ENCODE results near the gene SPACA6.

The SPACA6 gene

DNA sequence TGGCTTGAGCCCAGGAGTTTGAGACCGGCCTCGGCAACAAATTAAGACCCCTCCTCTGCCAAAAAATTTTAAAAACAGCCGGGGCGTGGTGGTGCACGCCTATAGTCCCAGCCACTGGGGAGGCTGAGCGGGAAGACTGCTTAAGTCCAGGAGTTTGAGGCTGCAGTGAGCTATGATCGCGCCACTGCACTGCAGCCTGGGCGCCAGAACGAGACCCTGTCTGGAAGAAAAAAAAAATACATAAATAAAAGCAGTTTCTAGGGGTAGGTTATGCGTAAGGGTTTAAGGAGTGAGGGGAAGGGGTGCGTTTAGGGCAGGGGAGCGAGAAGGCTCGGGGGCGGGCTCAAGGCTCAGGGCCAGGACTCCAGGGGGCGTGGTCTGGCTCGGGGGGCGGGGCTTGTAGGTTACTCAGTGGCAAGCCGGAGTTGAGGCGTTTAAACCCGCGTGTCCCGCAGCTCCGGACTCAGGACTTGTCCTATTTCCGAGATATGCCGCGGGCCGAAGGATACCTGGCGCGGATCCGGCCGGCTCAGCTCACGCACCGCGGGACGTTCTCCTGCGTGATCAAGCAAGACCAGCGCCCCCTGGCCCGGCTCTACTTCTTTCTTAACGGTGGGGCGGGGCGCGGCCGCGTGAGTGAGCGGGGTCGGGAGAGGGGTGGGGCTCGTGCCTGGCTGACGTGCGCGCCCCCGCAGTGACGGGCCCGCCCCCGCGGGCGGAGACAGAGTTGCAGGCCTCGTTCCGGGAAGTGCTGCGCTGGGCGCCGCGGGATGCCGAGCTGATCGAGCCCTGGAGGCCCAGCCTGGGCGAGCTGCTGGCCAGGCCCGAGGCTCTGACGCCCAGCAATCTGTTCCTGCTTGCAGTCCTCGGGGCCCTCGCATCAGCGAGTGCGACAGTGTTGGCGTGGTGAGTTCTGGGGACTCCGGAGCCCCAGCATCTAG is 10.7 kb downstream of the SPACA6 start:
- no peaks in the 10 kb centered on the region for H3K4me1 ChIP-seq
- peak overlapping the region; percentile 74 for H3K4me3 ChIP-seq
- peak; percentile 89 to 96 for DNase-seq (ENCODE audit: low spot score in 2 of 2)
- H3K9me3 ChIP-seq = no peaks in the 10 kb centered on the region
- no peaks in the 10 kb centered on the region for H3K27me3 ChIP-seq (ENCODE audit: low read depth)
- in situ Hi-C loops (cut with MboI; ENCODE audit: low sequenced_read_pairs) = no loop called here
- peaks cover 27% of the 10 kb centered on the region for H3K36me3 ChIP-seq (replicated peaks)

DNA sequence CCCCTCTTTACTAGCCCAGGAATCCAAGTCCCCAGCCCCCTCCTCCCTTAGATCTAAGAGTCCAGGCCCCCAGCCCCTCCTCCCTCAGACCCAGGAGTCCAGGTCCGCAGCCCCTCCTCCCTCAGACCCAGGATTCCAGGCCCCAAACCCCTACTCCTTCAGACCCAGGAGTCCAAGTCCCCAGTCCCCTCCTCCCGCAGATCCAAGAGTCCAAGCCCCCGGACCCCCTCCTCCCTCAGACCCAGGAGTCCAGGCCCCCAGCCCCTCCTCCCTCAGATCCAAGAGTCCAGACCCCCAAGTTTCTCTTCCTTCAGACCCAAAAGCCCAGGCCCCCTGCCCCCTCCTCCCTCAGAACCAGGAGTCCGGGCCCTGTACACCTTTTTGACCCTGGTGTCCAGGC is 11.5 kb downstream of the SPACA6 start:
- no peak for DNase-seq (ENCODE audit: low spot score in 2 of 2)
- peaks cover 24% of the 10 kb centered on the region for H3K36me3 ChIP-seq (replicated peaks)
- no peaks in the 10 kb centered on the region for H3K27me3 ChIP-seq (ENCODE audit: low read depth)
- no peaks in the 10 kb centered on the region for H3K9me3 ChIP-seq
- in situ Hi-C loops (cut with MboI; ENCODE audit: low sequenced_read_pairs) = no loop called here
- H3K4me1 ChIP-seq = no peaks in the 10 kb centered on the region
- H3K4me3 ChIP-seq = peak overlapping the region; percentile 74

DNA sequence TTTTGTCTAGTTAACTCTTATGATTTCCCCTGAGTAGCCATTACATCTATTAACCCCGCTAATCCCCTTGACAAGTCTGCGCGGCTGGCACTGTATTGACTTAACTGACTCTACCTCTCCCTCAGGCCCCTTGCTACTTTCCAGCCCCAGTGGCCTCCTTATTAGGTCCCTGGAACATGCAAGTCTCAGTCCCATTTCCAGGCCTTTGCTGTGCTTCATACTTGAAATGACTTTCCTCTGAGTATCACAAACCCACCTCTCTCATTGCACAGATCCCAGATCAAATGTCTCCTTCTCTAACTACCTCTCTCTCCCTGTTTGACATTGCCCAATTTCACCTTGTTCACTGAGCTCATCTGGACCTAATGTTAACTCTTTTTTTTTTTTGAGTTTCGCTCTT is 13.2 kb downstream of the SPACA6 start:
- Histone ChIP-seq H3K9me3 (no peaks in the 10 kb centered on the region), H3K4me3 (no peak overlapping the region), H3K36me3 (replicated peaks) (peaks cover 22% of the 10 kb centered on the region), H3K4me1 (no peaks in the 10 kb centered on the region), H3K27me3 (ENCODE audit: low read depth) (0 out of 2 replicates have a peak, but pooled peaks cover 2% of the 10 kb centered on the region)
- DNase-seq (ENCODE audit: low spot score in 2 of 2) = no peak
- in situ Hi-C loops (cut with MboI; ENCODE audit: low sequenced_read_pairs) = no loop called here

DNA sequence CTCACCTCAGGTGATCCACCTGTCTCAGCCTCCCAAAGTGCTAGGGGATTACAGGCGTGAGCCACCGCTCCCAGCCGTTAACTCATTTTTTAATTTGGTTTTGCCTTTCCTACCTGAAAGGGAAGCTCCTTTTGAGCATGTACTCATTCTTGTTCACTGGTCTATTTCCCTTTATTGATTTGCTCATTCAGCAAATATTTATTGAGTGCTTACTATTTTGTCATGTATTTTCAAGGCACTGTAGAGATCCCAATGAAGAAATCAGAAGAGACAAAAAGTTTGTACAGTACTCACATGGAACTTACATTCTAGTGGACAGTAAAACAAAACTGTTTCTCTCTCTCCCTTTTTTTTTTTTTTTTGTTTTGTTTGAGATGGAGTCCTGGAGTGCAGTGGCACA is 13.8 kb downstream of the SPACA6 start:
- Histone ChIP-seq H3K27me3 (ENCODE audit: low read depth) (0 out of 2 replicates have a peak, but pooled peaks cover 6% of the 10 kb centered on the region), H3K4me1 (no peaks in the 10 kb centered on the region), H3K4me3 (no peak overlapping the region), H3K36me3 (replicated peaks) (peaks cover 18% of the 10 kb centered on the region), H3K9me3 (no peaks in the 10 kb centered on the region)
- in situ Hi-C loops (cut with MboI; ENCODE audit: low sequenced_read_pairs) = no loop called here
- no peak for DNase-seq (ENCODE audit: low spot score in 2 of 2)

DNA sequence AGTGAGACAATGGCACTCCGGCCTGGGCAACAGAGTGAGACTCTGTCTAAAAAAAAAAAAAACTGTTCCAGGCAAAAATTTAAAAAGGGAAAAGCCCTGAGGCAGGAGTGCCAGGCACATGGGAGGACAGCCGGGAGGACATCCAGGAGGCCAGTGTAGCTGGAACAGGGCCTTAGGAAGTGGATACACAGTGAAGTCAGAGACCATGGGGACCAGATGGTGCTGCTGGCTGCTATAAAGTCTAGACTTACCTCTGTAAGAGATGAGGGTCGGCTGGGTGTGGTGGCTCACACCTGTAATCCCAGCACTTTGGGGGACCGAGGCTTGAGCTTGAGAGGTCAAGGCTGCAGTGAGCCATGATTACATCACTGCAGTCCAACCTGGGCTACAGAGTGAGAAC is 15.7 kb downstream of the SPACA6 start:
- 0 out of 2 replicates have a peak, but pooled peaks cover 6% of the 10 kb centered on the region for H3K27me3 ChIP-seq (ENCODE audit: low read depth)
- in situ Hi-C loops (cut with MboI; ENCODE audit: low sequenced_read_pairs) = no loop called here
- no peaks in the 10 kb centered on the region for H3K9me3 ChIP-seq
- H3K4me3 ChIP-seq = no peak overlapping the region
- no peaks in the 10 kb centered on the region for H3K4me1 ChIP-seq
- no peak for DNase-seq (ENCODE audit: low spot score in 2 of 2)
- H3K36me3 ChIP-seq (replicated peaks) = peaks cover 18% of the 10 kb centered on the region

DNA sequence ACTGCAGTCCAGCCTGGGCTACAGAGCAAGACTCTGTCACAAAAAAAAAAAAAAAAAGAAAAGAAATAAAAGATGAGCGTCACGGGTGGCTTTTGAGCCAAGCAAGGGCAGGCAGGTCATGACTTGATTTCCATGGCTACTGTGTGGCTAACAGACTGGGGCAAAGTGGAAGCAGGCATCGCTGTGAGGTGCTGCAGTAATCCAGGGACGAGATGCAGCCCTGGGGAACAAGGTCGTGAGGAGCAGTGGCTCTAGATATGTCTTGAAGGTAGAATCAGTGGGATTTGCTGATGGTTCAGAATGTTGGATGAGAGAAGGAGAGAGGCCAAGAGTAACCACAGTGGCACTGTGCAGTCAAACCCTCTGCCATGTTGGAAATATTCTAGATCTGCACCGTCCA is 16.4 kb downstream of the SPACA6 start:
- Histone ChIP-seq H3K4me1 (no peaks in the 10 kb centered on the region), H3K27me3 (ENCODE audit: low read depth) (0 out of 2 replicates have a peak, but pooled peaks cover 6% of the 10 kb centered on the region), H3K9me3 (no peaks in the 10 kb centered on the region), H3K4me3 (no peak overlapping the region), H3K36me3 (replicated peaks) (peaks cover 18% of the 10 kb centered on the region)
- no peak for DNase-seq (ENCODE audit: low spot score in 2 of 2)
- in situ Hi-C loops (cut with MboI; ENCODE audit: low sequenced_read_pairs) = no loop called here

DNA sequence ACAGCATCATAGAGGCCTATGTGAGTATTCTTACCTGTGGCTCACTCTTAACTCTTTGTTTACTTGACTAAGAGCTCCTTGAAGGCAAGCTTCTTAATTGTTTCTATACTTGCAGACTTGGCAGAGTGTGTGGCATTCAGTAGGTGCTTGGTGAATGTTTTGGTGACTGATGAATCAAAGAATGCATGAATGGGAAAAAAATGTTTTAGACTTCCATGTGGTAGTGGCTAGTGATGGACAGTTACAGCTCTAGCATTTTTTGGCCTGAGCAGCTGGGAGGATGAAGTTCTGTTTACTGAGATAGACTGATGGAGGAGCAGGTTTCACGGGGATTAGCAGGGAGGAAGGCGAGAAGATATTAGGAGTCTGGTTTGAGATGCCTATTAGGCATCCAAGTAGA is 17.0 kb downstream of the SPACA6 start:
- in situ Hi-C loops (cut with MboI; ENCODE audit: low sequenced_read_pairs) = no loop called here
- Histone ChIP-seq H3K36me3 (replicated peaks) (peaks cover 15% of the 10 kb centered on the region), H3K4me1 (no peaks in the 10 kb centered on the region), H3K27me3 (ENCODE audit: low read depth) (0 out of 2 replicates have a peak, but pooled peaks cover 6% of the 10 kb centered on the region), H3K4me3 (no peak overlapping the region), H3K9me3 (no peaks in the 10 kb centered on the region)
- DNase-seq (ENCODE audit: low spot score in 2 of 2) = no peak

DNA sequence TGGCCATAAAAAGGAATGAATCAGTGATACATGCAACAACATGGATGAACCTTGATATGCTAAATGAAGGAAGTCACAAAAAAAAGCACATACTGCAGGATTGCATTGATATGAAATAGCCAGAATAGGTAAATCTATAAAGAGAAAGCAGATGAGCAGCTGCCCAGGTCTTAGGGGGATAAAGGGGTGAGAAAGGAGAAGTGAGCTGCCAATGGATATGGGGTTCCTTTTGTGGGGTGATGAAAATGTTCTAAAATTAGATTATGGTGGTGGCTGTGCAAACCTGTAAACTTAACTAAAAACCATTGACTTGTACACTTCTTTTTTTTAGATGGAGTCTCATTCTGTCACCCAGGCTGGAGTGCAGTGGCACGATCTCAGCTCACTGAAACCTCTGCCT is 18.6 kb downstream of the SPACA6 start:
- Histone ChIP-seq H3K36me3 (replicated peaks) (0 out of 2 replicates have a peak, but pooled peaks cover 2% of the 10 kb centered on the region), H3K27me3 (ENCODE audit: low read depth) (0 out of 2 replicates have a peak, but pooled peaks cover 6% of the 10 kb centered on the region), H3K4me3 (no peak overlapping the region), H3K9me3 (no peaks in the 10 kb centered on the region), H3K4me1 (no peaks in the 10 kb centered on the region)
- in situ Hi-C loops (cut with MboI; ENCODE audit: low sequenced_read_pairs) = no loop called here
- DNase-seq (ENCODE audit: low spot score in 2 of 2) = no peak

DNA sequence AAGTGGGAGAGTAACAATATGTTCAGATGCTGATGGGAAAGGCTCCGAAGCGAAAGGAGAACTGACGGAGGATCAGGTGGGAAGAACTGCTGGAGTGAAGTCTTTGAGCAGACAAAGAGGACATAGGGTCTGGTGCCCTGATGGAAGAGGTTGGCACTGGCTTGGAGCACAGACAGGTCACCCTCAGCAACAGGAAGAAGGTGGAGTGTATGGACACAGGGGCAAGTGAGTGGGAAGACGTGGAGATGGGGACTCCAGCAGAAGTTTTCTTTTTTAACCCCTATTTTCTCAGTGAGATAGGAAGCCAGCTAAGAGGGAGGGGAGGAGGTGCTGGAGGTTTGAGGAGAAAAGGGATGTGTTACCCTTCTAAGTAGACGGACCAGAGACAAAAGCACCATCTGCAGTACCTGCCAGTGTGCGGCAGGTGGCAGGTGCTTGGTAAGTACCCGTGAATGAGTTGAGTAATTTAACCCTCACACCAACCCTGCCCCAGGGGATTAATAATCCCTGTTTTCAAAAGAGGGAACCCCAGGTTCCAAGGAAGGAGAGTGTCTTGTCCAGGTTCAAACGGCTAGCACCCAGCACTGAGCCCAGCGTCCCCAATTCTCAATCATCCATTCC is 19.4 kb downstream of the SPACA6 start:
- no peak overlapping the region for H3K4me3 ChIP-seq
- no peaks in the 10 kb centered on the region for H3K9me3 ChIP-seq
- no peaks in the 10 kb centered on the region for H3K4me1 ChIP-seq
- 0 out of 2 replicates have a peak, but pooled peaks cover 6% of the 10 kb centered on the region for H3K27me3 ChIP-seq (ENCODE audit: low read depth)
- DNase-seq (ENCODE audit: low spot score in 2 of 2) = peak in 1 of 2 experiments; percentile 25
- H3K36me3 ChIP-seq (replicated peaks) = no peaks in the 10 kb centered on the region
- in situ Hi-C loops (cut with MboI; ENCODE audit: low sequenced_read_pairs) = no loop called here

DNA sequence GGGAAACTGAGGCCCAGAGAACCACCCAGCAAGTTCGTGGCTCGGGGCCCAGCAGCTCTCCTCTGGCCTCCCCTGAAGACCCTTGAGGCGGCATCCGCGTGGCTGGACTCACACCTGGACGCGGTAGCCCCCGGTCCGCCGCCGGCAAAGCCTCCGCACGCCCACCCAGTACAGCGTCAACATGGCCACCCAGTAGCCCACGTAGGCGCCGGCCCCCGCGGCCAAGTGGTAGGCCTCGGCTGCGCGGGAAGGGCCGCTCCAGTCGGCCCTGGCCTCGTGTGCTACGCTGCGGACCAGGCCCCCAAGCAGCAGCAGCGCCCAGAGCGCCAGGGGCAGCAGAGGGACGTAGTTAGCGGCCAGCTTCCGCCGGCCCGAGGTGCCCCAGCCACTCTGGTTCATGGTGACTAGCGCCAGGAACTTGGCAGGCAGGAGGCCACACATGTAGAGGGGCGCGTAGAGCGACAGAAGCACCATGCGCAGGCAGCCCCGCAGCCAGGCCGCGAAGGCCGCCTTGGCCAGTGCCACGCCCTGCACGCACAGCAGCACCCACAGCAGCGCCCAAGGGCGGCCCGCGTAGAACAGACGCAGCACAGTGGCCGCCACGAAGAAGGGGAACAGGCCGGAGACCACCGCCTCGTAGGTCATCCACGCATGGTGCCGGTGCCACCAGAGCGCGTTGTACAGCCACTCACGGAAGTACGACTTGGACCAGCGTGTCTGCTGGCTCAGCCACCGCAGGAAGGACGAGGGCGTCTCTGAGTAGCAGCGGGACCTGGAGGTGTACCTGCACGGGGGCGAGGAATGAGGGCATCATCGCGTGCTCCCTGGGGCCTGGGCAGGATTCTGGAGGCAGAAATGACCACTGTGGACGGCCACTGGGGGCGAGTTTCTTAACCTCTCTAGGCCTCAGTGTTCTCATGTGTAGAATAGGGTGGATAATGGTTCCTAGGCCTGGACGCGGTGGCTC is 20.5 kb downstream of the SPACA6 start:
- DNase-seq (ENCODE audit: low spot score in 2 of 2) = no peak
- Histone ChIP-seq H3K36me3 (replicated peaks) (no peaks in the 10 kb centered on the region), H3K4me1 (no peaks in the 10 kb centered on the region), H3K27me3 (ENCODE audit: low read depth) (0 out of 2 replicates have a peak, but pooled peaks cover 6% of the 10 kb centered on the region), H3K9me3 (no peaks in the 10 kb centered on the region), H3K4me3 (no peak overlapping the region)
- in situ Hi-C loops (cut with MboI; ENCODE audit: low sequenced_read_pairs) = no loop called here

DNA sequence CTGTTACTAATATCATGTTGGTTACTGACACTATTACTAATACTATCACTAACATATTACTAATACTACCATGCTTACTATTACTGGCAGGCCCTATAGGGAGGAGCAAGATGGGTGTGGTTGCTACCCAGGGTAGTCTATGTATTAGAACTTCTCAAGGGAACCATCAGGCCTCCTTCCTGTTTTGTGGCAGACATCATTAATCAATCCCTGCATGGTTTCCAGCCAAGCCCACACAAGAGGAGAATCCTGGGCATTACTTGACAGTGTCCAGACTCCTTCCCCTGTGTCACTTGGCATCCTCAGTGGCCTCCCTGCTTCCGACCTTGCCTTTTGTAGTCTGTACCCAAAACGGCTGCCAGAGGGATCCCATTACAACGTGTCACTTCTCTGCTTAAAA is 21.7 kb downstream of the SPACA6 start:
- Histone ChIP-seq H3K27me3 (ENCODE audit: low read depth) (0 out of 2 replicates have a peak, but pooled peaks cover 6% of the 10 kb centered on the region), H3K9me3 (no peaks in the 10 kb centered on the region), H3K4me1 (no peaks in the 10 kb centered on the region), H3K36me3 (replicated peaks) (no peaks in the 10 kb centered on the region), H3K4me3 (no peak overlapping the region)
- in situ Hi-C loops (cut with MboI; ENCODE audit: low sequenced_read_pairs) = no loop called here
- no peak for DNase-seq (ENCODE audit: low spot score in 2 of 2)

DNA sequence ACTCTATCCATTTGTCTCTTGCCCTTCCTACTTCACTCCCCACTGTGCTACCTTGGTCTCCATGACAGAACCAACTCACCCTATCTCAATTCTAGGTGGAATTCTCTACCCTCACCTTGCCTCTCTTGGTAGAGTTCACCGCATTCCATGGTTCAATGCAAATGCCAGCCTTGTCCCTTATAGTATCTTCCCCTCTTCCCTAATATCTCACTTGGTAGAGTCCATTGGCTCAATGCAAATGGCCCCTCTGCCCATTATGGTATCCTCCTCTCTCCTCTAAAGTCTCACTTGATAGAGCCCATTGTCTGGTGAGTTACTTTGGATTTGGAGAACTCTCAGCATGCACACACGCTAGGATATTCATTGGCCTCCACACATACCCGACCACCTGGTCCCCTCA is 22.7 kb downstream of the SPACA6 start:
- no peaks in the 10 kb centered on the region for H3K9me3 ChIP-seq
- in situ Hi-C loops (cut with MboI; ENCODE audit: low sequenced_read_pairs) = no loop called here
- no peaks in the 10 kb centered on the region for H3K36me3 ChIP-seq (replicated peaks)
- DNase-seq (ENCODE audit: low spot score in 2 of 2) = no peak
- 0 out of 2 replicates have a peak, but pooled peaks cover 6% of the 10 kb centered on the region for H3K27me3 ChIP-seq (ENCODE audit: low read depth)
- H3K4me3 ChIP-seq = no peak overlapping the region
- H3K4me1 ChIP-seq = no peaks in the 10 kb centered on the region

DNA sequence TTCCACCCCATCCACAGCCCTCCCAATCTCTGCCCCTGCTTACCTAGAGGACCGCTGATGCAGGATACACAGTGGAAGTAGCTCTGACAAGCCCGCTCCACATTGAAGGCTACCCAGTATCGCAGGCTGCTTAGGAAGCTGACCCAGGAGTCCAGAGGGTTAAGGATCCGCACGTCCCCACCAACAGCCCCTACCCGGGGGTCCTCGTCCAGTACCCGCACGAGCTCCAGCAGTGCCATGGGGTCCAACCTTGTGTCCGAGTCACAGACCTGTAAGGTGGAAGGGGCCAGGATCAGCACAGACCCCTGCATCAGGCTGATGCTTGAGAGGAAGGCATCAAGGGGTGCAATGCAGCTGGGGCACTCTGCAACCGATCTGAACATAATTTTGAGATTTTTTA is 23.8 kb downstream of the SPACA6 start:
- H3K9me3 ChIP-seq = no peaks in the 10 kb centered on the region
- H3K27me3 ChIP-seq (ENCODE audit: low read depth) = no peaks in the 10 kb centered on the region; the same call in 1 of the 2 replicates
- DNase-seq (ENCODE audit: low spot score in 2 of 2) = no peak

More for the DNA sequence above, 23.8 kb downstream of the SPACA6 start:
- no peak overlapping the region for H3K4me3 ChIP-seq
- in situ Hi-C loops (cut with MboI; ENCODE audit: low sequenced_read_pairs) = no loop called here
- no peaks in the 10 kb centered on the region for H3K4me1 ChIP-seq
- no peaks in the 10 kb centered on the region for H3K36me3 ChIP-seq (replicated peaks)
